Loucy (cell line): ENCODE results near the gene P4HA3.

Source experiments
- EZH2phosphoT487 ChIP-seq: fragments of 200-600 bp; IDR thresholded peaks from 2 replicates; pipeline ENCODE4 v1.6.1; 2018; ENCODE audit warnings: antibody characterized with exemption, mild to moderate bottlenecking, moderate library complexity, borderline replicate concordance
- TF ChIP-seq, protein P1 (sequence below): fragments of 200-600 bp; sonication (generic); conservative IDR thresholded peaks from 2 replicates; pipeline ENCODE4 v1.5.1; 2014; ENCODE audit warnings: mild to moderate bottlenecking, antibody characterized with exemption, low read length

GRCh38 chr11:74265256-74265655 is 46.2 kb downstream of the P4HA3 start:
- TF ChIP-seq, protein P1, sequence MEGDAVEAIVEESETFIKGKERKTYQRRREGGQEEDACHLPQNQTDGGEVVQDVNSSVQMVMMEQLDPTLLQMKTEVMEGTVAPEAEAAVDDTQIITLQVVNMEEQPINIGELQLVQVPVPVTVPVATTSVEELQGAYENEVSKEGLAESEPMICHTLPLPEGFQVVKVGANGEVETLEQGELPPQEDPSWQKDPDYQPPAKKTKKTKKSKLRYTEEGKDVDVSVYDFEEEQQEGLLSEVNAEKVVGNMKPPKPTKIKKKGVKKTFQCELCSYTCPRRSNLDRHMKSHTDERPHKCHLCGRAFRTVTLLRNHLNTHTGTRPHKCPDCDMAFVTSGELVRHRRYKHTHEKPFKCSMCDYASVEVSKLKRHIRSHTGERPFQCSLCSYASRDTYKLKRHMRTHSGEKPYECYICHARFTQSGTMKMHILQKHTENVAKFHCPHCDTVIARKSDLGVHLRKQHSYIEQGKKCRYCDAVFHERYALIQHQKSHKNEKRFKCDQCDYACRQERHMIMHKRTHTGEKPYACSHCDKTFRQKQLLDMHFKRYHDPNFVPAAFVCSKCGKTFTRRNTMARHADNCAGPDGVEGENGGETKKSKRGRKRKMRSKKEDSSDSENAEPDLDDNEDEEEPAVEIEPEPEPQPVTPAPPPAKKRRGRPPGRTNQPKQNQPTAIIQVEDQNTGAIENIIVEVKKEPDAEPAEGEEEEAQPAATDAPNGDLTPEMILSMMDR: no peak
- TF ChIP-seq EZH2phosphoT487: no peak
